HG02870 (cell line): Measurements from ENCODE around the gene METTL23.
"Not testable (repeated sequence)": the region's sequence is repeated elsewhere in the genome, so short reads cannot be mapped to it uniquely, and the experiment has no call there.

ENCODE experiments used
- ATAC-seq: cut with Tn5 transposase; IDR thresholded peaks from one replicate; pipeline ENCODE4 v1.9.1; 2021; ENCODE audit warnings: mild to moderate bottlenecking, moderate library complexity; ENCODE audit not compliant: unreplicated experiment

The METTL23 gene

GRCh38 chr17:76691379-76692191 lies 35.1 kb upstream of the METTL23 start:
- no peak for ATAC-seq

- no peak for ATAC-seq
Measured at GRCh38 chr17:76695059-76695831, 31.4 kb upstream of the METTL23 start.

GRCh38 chr17:76696763-76697701 lies 29.6 kb upstream of the METTL23 start:
- no peak for ATAC-seq

GRCh38 chr17:76697702-76698465 lies 28.8 kb upstream of the METTL23 start:
- ATAC-seq = no peak

GRCh38 chr17:76698466-76698977 lies 28.1 kb upstream of the METTL23 start:
- not testable (repeated sequence) for ATAC-seq

- no peak for ATAC-seq
Measured at GRCh38 chr17:76700270-76700616, 26.4 kb upstream of the METTL23 start.

- ATAC-seq = no peak
Measured at GRCh38 chr17:76700617-76701470, 25.8 kb upstream of the METTL23 start.

GRCh38 chr17:76701471-76701967 lies 25.1 kb upstream of the METTL23 start:
- no peak for ATAC-seq

- no peak for ATAC-seq
Measured at GRCh38 chr17:76702076-76702475, 24.6 kb upstream of the METTL23 start.

- no peak for ATAC-seq
Measured at GRCh38 chr17:76702941-76703637, 23.6 kb upstream of the METTL23 start.

- ATAC-seq = no peak
Measured at GRCh38 chr17:76704805-76705204, 21.8 kb upstream of the METTL23 start.

GRCh38 chr17:76706817-76707216 lies 19.8 kb upstream of the METTL23 start:
- no peak for ATAC-seq

GRCh38 chr17:76707985-76708807 lies 18.4 kb upstream of the METTL23 start:
- ATAC-seq = no peak

- ATAC-seq = no peak
Measured at GRCh38 chr17:76709077-76709950, 17.3 kb upstream of the METTL23 start.

GRCh38 chr17:76709951-76710862 lies 16.4 kb upstream of the METTL23 start:
- ATAC-seq = not testable (repeated sequence)
